GM21360 (cell line): ENCODE measurements around the gene ALOXE3.

Source experiments
- ATAC-seq: cut with Tn5 transposase; IDR thresholded peaks from one replicate; pipeline ENCODE4 v1.9.1; 2021; ENCODE audit warnings: mild to moderate bottlenecking, moderate library complexity; ENCODE audit not compliant: unreplicated experiment

Gene ALOXE3

GRCh38 chr17:8117980-8118768 is at the start of gene ALOXE3:
TSS of gene ALOXE3 (minus strand) at chr17:8118514. CDS start at chr17:8117990, 524 bp downstream.
- no peak for ATAC-seq

DNA sequence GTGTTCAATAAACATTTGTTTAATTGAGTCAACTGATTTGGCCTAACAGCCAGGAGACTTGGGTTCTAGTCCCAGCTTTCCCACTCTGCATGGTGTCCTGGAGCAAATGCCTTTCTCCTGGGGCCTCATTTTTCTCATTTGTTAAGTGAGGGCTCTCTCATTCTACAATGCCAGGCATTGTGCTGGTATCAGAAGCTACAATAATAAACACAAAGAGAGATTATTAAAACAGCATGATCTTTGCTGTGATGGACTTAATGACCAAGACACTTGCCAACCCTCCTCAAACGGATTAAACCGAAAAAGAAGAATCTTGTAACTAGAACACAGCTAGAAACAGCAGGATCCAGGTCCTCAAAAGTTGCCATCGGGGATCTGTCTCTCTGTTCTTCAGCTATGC is 49.2 kb upstream of the ALOXE3 start:
- no peak for ATAC-seq

DNA sequence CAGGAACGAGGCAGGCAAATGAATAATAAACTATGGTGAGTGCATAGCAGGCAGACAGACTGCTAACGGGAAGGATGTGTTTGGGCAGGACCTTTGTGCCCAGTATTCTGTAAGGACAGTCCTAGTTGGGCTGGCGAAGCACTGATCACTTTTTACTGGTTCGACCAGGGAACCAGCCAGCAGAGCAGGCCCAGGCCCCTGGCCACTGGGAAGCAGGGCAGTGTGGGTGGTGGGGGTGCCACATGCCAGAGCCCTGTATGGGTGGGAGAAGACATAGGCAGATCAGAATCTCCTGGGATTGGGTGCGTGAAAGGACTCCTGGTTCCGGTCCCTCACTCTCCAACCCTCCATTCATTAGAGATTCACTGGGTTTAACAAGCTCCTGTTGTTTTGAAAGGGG is 48.4 kb upstream of the ALOXE3 start:
- no peak for ATAC-seq

DNA sequence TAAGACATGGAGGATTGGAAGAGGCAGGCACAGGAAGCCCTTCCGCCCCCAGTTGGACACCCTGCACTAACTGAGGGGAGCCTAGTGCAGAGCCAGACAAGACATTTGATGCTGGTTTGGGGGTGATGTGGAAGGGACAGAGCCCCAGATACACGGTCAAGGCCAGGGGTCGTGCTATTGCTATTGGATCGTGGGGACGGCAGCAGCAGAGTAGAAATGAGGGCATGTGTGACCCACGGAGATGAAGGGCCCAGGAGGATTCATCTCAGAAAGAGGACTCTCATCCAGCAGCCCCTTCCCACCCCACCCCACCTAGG is 46.5 kb upstream of the ALOXE3 start:
- no peak for ATAC-seq

- ATAC-seq: no peak
These were observed 45.9 kb upstream of the ALOXE3 start for GRCh38 chr17:8163978-8164814.

GRCh38 chr17:8162997-8163977 is 45.0 kb upstream of the ALOXE3 start:
- no peak for ATAC-seq

- ATAC-seq: no peak
These were observed 44.1 kb upstream of the ALOXE3 start, which contains the start of gene VAMP2 for GRCh38 chr17:8162233-8162996. TSS of gene VAMP2 (minus strand) at chr17:8162948. CDS start at chr17:8162879, 69 bp downstream.

DNA sequence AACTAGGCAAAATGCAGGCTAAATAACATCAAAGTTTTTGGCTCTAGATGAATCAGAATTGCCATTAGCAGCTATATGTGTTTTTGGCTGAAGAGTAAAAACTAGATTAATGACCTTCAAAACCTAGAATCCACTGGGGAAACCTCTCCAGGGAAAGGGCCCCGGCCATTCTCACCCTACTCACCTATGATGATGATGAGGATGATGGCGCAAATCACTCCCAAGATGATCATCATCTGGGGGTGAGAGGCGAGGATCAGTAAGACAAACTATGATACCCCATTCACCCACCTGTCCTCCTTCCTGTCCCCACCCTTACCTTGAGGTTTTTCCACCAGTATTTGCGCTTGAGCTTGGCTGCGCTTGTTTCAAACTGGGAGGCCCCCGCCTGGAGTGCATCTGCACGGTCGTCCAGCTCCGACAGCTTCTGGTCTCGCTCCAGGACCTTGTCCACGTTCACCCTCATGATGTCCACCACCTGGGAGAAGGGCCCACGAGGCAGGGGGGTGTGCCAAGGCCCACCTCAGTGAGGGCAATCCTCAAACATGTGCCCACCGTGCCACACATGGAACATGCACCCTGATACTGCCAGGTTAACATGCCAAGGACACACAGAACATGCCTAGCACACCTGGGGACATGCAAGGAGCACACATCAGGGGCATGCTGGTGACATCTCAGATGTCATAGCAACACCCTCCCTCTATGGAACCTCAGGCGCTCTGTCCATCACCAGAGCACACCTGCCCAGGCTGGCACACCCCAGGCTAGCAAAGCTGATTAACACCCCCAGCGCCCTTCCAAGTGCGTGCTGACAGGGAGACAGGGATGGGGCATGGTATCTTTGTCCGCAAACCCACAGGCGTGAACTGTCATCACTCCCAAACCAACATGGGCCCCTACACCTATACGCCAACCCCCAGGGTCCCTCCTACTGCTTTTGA is 43.2 kb upstream of the ALOXE3 start:
- no peak for ATAC-seq

DNA sequence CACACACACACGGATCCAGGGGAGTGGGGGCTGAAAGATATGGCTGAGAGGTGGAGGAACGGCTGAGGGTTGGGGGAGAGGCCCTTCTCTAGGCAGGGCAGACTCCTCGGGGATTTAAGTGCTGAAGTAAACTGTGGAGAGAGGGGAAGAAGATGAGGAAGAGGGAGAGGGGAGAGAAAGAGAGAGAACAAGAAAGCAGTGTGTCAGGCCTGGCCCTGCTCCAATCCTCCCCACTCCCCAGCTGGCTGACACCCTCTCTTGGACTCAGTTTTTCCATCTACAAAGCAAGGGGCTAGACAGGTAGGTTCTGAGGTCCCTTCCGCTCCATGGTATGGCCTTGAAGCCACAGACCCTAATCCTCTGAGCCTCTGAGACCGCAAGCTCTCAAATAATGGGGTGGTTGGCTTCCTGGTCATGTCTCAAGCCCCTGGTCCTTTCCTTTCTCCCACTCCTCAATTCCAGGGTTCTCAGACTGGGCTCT is 42.5 kb upstream of the ALOXE3 start:
- ATAC-seq: no peak

GRCh38 chr17:8160224-8160577 is 41.9 kb upstream of the ALOXE3 start:
- ATAC-seq: no peak

GRCh38 chr17:8159459-8160223 is 41.3 kb upstream of the ALOXE3 start:
- ATAC-seq: no peak

- ATAC-seq: no peak
These were observed 40.7 kb upstream of the ALOXE3 start for GRCh38 chr17:8159032-8159400.

DNA sequence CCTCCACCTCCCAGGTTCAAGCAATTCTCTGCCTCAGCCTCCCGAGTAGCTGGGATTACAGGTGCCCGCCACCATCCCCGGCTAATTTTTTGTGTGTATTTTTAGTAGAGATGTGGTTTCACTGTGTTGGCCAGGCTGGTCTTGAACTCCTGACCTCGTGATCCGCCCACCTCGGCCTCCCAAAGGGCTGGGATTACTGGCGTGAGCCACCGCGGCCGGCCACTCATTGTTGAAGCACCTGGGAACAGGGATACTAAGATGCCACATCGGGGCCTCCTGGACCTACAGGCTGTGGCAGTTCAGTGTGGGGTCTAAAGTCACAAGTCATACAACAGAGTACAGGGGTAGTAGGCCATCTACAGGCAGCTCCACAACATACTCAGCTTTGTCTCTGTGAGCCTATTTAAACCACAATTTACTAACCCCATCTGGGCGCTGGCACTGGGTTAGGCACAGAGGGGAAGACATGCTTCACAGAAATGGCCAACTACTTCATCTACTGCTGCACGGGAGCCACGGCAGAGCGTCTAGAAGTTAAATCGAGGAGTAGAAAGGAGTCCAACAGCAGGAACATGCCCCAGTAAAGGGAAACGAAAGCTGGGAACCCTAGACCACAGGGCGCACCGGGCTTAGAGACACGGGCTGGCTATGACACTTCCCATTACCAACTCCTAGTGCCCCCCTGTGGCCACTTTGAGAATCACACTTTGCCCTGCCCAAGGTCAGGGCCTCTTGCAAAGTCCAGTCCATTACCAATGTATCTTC is 40.1 kb upstream of the ALOXE3 start:
- no peak for ATAC-seq

DNA sequence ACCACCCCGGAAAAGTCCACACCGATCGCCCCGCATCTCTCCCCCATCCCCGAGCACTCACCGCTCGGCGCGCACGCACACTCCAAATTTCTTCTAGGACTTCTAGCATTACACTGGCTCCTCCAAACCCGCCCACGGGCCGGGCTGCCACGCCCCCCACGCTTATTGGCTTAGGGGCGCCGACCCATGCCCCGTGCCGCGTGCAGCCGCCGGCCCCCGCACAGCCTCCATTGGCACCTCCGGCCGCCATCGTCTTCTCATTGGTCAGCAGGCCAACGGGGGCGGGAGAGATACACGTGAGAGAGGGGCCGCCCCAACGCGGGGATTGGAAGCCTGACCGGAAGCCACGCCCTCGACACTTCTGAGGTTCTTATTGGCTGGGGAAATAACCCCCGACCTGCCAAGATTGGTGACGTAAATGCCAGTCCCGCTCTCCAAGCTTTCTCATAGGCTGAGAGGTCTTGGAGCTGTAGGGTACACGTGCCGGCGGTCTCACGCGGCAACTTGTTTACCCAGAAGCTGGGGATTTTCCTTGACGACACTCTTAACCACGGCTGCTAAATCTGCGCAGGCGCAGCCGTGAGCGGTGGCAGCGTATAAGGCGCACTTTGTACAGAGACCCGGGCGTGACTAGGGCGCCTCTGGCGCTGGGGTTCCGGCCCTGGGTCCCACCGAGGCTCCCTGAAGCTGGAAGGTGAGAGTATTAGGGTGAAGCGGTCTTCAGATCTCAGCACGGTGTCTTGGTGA is 38.1 kb upstream of the ALOXE3 start:
- ATAC-seq: peak; percentile 60

- no peak for ATAC-seq
These were observed 37.6 kb upstream of the ALOXE3 start for GRCh38 chr17:8155996-8156245.

- no peak for ATAC-seq
These were observed 37.1 kb upstream of the ALOXE3 start for GRCh38 chr17:8155231-8155995.
